ENCODE results near the gene SEMA4C.

The SEMA4C gene, protein sequence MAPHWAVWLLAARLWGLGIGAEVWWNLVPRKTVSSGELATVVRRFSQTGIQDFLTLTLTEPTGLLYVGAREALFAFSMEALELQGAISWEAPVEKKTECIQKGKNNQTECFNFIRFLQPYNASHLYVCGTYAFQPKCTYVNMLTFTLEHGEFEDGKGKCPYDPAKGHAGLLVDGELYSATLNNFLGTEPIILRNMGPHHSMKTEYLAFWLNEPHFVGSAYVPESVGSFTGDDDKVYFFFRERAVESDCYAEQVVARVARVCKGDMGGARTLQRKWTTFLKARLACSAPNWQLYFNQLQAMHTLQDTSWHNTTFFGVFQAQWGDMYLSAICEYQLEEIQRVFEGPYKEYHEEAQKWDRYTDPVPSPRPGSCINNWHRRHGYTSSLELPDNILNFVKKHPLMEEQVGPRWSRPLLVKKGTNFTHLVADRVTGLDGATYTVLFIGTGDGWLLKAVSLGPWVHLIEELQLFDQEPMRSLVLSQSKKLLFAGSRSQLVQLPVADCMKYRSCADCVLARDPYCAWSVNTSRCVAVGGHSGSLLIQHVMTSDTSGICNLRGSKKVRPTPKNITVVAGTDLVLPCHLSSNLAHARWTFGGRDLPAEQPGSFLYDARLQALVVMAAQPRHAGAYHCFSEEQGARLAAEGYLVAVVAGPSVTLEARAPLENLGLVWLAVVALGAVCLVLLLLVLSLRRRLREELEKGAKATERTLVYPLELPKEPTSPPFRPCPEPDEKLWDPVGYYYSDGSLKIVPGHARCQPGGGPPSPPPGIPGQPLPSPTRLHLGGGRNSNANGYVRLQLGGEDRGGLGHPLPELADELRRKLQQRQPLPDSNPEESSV

DNA sequence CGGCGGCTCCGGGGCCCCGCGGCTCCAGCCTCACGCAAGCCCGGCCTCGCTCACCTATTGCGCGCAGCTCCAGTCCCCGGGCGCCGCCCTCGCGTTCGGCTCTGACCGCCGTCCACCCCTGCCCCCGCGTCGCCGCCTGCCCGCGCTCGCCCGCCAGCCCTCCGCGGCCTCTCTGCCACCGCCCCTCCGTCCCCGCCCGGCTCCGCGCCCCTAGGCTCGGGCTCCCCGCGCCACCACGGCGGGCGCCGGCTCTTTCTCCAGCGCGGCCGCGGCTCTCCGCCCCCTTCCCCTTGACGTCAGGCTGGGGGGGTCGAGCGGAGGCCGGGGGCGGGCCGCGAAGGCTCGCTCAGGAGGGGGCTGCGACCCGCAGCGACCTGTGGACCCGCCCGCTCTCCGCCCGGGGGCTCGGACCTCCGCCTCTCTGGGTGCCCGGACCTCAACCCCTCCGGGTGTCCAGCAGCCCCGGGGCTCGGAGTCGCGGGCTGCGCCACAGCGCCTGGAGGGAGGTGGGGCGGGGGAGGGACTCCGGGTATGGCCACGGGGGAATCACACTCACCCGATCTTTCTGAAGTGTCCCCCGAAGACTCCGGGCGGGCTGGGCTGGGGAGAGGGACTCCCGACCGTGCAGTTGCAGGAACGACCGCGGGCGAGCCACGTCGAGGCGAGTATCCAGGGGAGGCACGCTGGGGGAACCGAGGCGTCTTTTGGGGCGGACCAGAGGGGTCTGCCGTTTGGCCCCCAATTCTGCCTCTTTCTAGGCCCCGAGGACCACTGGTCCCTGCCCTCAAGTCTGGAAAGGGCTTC lies at the start of gene SEMA4C:
SEMA4C (minus strand) TSS at position 259 of the 804 bp plus-strand sequence. CDS start 2,194 bp downstream, outside the sequence.
- DNase-seq (ENCODE audit: low spot score) = no peak

- no peak for DNase-seq (ENCODE audit: low spot score)
Measured at GRCh38 chr2:96918754-96919550, 49.1 kb upstream of the SEMA4C start.

DNA sequence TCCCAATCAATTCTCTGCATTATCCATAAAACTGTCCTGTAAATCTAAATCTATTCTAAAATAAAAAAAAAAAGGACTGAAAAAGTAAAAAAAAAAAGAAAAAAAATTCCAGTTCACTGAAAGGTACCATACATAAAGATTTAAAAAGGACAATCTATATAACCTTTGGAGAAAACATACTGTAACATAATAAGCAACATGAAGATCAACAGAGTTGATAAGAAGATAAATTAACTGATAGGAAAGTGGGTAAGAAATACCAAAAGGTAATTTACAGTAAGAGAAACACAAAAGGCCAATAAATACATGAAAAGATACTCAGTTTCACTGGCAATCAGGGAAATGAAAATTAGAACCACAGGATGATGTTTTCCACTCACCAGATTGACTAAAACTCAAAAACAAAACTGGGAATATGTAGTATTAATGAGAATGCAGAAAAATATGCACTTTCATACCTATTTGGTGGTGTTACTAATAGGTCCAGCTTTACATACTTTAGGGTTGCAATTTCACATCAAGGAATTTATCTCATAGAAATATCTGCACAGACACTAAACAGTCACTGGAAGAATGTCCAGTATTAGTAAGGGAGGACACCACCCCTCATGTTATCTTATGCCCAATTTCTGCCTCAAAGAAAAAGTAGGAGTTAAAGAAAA lies 48.3 kb upstream of the SEMA4C start:
- no peak for DNase-seq (ENCODE audit: low spot score)

- DNase-seq (ENCODE audit: low spot score) = no peak
Measured at GRCh38 chr2:96916646-96917543, 47.0 kb upstream of the SEMA4C start.

GRCh38 chr2:96916156-96916630 lies 46.3 kb upstream of the SEMA4C start:
- no peak for DNase-seq (ENCODE audit: low spot score)

- peak; percentile 33 for DNase-seq (ENCODE audit: low spot score)
Measured at GRCh38 chr2:96914332-96914731, 44.5 kb upstream of the SEMA4C start.

GRCh38 chr2:96913398-96914202 lies 43.7 kb upstream of the SEMA4C start:
- peak; percentile 47 for DNase-seq (ENCODE audit: low spot score)

- DNase-seq (ENCODE audit: low spot score) = peak; percentile 32
Measured at GRCh38 chr2:96913117-96913397, 43.2 kb upstream of the SEMA4C start.

- peak; percentile 57 for DNase-seq (ENCODE audit: low spot score)
Measured at GRCh38 chr2:96912346-96913116, 42.7 kb upstream of the SEMA4C start.

DNA sequence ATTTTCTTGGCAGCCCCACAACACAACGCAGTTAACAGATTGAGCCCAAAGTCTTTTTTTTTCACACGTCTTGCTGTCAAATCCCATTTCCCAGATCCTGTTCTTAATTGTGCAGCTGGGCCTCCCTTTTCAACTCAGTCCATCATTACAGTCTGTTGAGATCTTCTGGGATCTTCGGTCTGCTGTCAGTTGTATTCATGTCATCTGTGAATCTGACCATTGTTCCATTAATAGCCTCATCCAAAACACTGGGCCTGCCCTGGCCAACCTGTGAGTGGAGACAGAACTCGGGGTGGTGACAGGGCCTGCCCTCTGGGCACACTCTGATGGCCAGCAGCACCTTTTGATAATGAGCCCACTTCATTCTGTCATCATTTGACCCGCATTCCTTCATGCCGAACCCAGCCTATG lies 39.7 kb upstream of the SEMA4C start:
- no peak for DNase-seq (ENCODE audit: low spot score)

GRCh38 chr2:96907115-96908041 lies 37.5 kb upstream of the SEMA4C start:
- DNase-seq (ENCODE audit: low spot score) = no peak

GRCh38 chr2:96906729-96907114 lies 36.8 kb upstream of the SEMA4C start:
- DNase-seq (ENCODE audit: low spot score) = no peak

- no peak for DNase-seq (ENCODE audit: low spot score)
Measured at GRCh38 chr2:96903815-96904214, 33.9 kb upstream of the SEMA4C start.

DNA sequence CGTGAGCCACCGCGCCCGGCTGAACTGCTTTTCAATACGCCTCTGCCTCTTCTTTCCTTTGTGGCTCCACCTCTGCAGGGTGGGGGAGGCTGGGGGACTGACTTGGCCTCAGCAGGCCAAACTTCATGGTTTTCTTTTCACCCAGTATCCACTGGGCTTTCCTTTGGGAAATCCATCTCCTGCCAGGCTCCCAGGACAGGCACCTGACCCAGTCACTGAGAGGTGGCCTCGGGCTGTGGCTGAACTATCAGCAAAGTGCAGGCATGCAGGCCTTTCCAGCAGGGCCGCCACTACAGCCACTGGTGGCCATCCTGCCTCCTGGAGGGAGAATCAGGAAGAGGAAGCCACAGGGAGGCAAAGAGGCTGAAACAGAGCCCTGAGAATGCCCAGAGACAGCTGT lies 33.4 kb upstream of the SEMA4C start:
- no peak for DNase-seq (ENCODE audit: low spot score)

- DNase-seq (ENCODE audit: low spot score) = no peak
Measured at GRCh38 chr2:96900237-96900636, 30.4 kb upstream of the SEMA4C start.

DNA sequence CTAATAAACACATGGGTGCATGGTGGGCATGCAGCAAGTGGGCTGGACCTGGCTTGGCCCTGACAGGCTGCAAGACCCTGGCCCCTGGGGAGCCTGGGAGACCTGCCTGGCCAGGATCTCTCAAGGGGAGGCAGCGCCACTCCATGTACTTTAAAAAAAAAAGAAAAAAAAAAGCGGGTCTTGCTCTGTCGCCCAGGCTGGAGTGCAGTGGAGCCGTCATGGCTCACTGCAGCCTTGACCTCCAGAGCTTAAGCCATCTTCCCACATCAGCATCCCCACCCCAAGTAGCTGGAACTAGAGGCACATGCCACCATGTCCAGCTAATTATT lies 29.5 kb upstream of the SEMA4C start:
- DNase-seq (ENCODE audit: low spot score) = no peak

- DNase-seq (ENCODE audit: low spot score) = no peak
Measured at GRCh38 chr2:96898641-96899412, 28.9 kb upstream of the SEMA4C start.

Data from kidney capillary endothelial cell (primary cell).